ENCODE data around the gene RPUSD4. TPM values are rescaled to one million over a fixed set of nuclear protein-coding genes. Genes with fewer than 3 reads are reported as not detected.

Gene RPUSD4
- total RNA-seq, 3 donors from 2014 or later, result 21.4 to 29.1 (median 27.5) TPM

- TF ChIP-seq POLR2AphosphoS5 (IDR thresholded peaks at IDR 0.05) (no peak), POLR2A (IDR thresholded peaks at IDR 0.05) (no peak)
- TF ChIP-seq, protein P1, sequence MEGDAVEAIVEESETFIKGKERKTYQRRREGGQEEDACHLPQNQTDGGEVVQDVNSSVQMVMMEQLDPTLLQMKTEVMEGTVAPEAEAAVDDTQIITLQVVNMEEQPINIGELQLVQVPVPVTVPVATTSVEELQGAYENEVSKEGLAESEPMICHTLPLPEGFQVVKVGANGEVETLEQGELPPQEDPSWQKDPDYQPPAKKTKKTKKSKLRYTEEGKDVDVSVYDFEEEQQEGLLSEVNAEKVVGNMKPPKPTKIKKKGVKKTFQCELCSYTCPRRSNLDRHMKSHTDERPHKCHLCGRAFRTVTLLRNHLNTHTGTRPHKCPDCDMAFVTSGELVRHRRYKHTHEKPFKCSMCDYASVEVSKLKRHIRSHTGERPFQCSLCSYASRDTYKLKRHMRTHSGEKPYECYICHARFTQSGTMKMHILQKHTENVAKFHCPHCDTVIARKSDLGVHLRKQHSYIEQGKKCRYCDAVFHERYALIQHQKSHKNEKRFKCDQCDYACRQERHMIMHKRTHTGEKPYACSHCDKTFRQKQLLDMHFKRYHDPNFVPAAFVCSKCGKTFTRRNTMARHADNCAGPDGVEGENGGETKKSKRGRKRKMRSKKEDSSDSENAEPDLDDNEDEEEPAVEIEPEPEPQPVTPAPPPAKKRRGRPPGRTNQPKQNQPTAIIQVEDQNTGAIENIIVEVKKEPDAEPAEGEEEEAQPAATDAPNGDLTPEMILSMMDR (IDR thresholded peaks at IDR 0.05), result no peak
- intact Hi-C loops (cut with DNase I; ENCODE audit: low total_unique reads), result no loop called here
- peaks cover 0 to 6% of the 10 kb centered on the region in 2 donors for H3K4me1 ChIP-seq
Measured at GRCh38 chr11:126214441-126214840, 3.0 kb upstream of the RPUSD4 start.

GRCh38 chr11:126212089-126212660 is 725 bp upstream of the RPUSD4 start:
- TF ChIP-seq, protein P1 (IDR thresholded peaks at IDR 0.05), result no peak
- no peak for TF ChIP-seq POLR2A (IDR thresholded peaks at IDR 0.05)
- TF ChIP-seq POLR2AphosphoS5 (IDR thresholded peaks at IDR 0.05), result no peak
- peak overlapping the region in 1 of 2 donors; percentile 51 for H3K27ac ChIP-seq
- H3K4me1 ChIP-seq, result peaks cover 0 to 6% of the 10 kb centered on the region in 2 donors
- peak overlapping the region; percentile 70 to 78 (median 78) for H3K4me3 ChIP-seq
- intact Hi-C loops (cut with DNase I; ENCODE audit: low total_unique reads), result no loop called here
- H3K9me3 ChIP-seq, result no peaks in the 10 kb centered on the region
- no peaks in the 10 kb centered on the region for H3K36me3 ChIP-seq
- H3K27me3 ChIP-seq, result no peaks in the 10 kb centered on the region
- DNase-seq (ENCODE audit: low spot score in 2 of 2), result no peak

More at GRCh38 chr11:126214441-126214840, 3.0 kb upstream of the RPUSD4 start:
- H3K27me3 ChIP-seq, result no peaks in the 10 kb centered on the region
- H3K27ac ChIP-seq, result no peak overlapping the region
- no peak overlapping the region for H3K4me3 ChIP-seq
- no peaks in the 10 kb centered on the region for H3K9me3 ChIP-seq
- no peaks in the 10 kb centered on the region for H3K36me3 ChIP-seq
- DNase-seq (ENCODE audit: low spot score in 2 of 2), result no peak

- H3K27ac ChIP-seq, result peak overlapping the region; percentile 16 to 61
- H3K4me3 ChIP-seq, result peak overlapping the region; percentile 70 to 78 (median 78)
- H3K27me3 ChIP-seq, result no peaks in the 10 kb centered on the region
- TF ChIP-seq POLR2AphosphoS5 (IDR thresholded peaks at IDR 0.05), result no peak
- no peak for TF ChIP-seq POLR2A (IDR thresholded peaks at IDR 0.05)
- TF ChIP-seq, protein P1 (IDR thresholded peaks at IDR 0.05), result no peak
- no peaks in the 10 kb centered on the region for H3K9me3 ChIP-seq
- no peak for DNase-seq (ENCODE audit: low spot score in 2 of 2)
- intact Hi-C loops (cut with DNase I; ENCODE audit: low total_unique reads), result no loop called here
- peaks cover 3% of the 10 kb centered on the region for H3K36me3 ChIP-seq
- peaks cover 0 to 6% of the 10 kb centered on the region in 2 donors for H3K4me1 ChIP-seq
Measured at GRCh38 chr11:126210871-126211235, 597 bp downstream of the RPUSD4 start.

- H3K4me1 ChIP-seq, result peaks cover 0 to 6% of the 10 kb centered on the region in 2 donors
- no peak for TF ChIP-seq POLR2A (IDR thresholded peaks at IDR 0.05)
- no peak for TF ChIP-seq POLR2AphosphoS5 (IDR thresholded peaks at IDR 0.05)
- TF ChIP-seq, protein P1 (IDR thresholded peaks at IDR 0.05), result no peak
- no peak for DNase-seq (ENCODE audit: low spot score in 2 of 2)
- H3K9me3 ChIP-seq, result no peaks in the 10 kb centered on the region
- no peak overlapping the region for H3K27ac ChIP-seq
- intact Hi-C loops (cut with DNase I; ENCODE audit: low total_unique reads), result no loop called here
- peaks cover 10% of the 10 kb centered on the region for H3K36me3 ChIP-seq
- H3K4me3 ChIP-seq, result no peak overlapping the region
- no peaks in the 10 kb centered on the region for H3K27me3 ChIP-seq
Measured at GRCh38 chr11:126207896-126208295, 3.6 kb downstream of the RPUSD4 start.

DNA sequence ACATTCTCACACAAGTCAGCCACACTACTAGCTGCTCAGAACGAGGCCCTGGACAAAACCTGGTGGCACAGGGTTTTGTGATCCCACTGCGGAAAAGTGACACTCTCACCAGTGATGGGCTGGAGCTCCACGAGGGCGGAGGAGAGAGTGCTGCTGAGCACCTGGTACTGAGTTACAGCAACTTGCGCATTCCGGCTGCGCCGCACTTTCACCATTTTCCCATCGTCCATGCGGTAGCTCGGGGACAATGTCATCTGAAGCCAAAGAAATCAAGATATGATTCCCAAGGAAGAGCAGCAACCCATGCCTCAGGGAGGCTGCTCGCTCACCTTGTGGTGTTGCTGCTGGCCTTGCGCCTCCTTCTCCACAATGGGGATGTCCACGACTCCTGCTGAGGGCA is 6.1 kb downstream of the RPUSD4 start:
- peaks cover 10% of the 10 kb centered on the region for H3K36me3 ChIP-seq
- H3K4me3 ChIP-seq, result no peak overlapping the region
- DNase-seq (ENCODE audit: low spot score in 2 of 2), result no peak
- H3K27ac ChIP-seq, result no peak overlapping the region
- no peaks in the 10 kb centered on the region for H3K27me3 ChIP-seq
- TF ChIP-seq, protein P1 (IDR thresholded peaks at IDR 0.05), result no peak
- TF ChIP-seq POLR2AphosphoS5 (IDR thresholded peaks at IDR 0.05), result no peak
- TF ChIP-seq POLR2A (IDR thresholded peaks at IDR 0.05), result no peak
- H3K4me1 ChIP-seq, result no peaks in the 10 kb centered on the region
- intact Hi-C loops (cut with DNase I; ENCODE audit: low total_unique reads), result no loop called here
- no peaks in the 10 kb centered on the region for H3K9me3 ChIP-seq
